HepG2 (cell line): ENCODE data around the gene ATF6. TPM values are rescaled to one million over a fixed set of nuclear protein-coding genes. Genes with fewer than 3 reads are reported as not detected.

ENCODE experiments used
- ATAC-seq: fragments of 200-7000 bp; cut with Tn5 transposase; 3 replicates; pipeline ENCODE4 v1.9.1; 2020; ENCODE audit warnings: mild to moderate bottlenecking, moderate library complexity
- BruUV-seq: library from RNA; stranded (reverse); fragments of 400-500 nt; replicated peaks from 2 replicates; lab custom pipeline; 2021; lab: Mats Ljungman, UMichigan
- CTCF ChIA-PET: fragments of 300-600 bp; formaldehyde crosslinking; extraction: SDS; loops from one replicate; lab custom pipeline; 2021; ENCODE audit warnings: low total read pairs, inconsistent platforms, low intra/inter-chr PET ratio; lab: Yijun Ruan, JAX
- POLR2A ChIA-PET: fragments of 350-600 bp; sonication (Branson Sonifier 250); formaldehyde crosslinking; loops from one replicate; lab custom pipeline; 2020; ENCODE audit warnings: antibody characterized with exemption, inconsistent platforms; lab: Yijun Ruan, JAX
- DNase-seq: peaks from one replicate; pipeline ENCODE4 v3.0.0-alpha.2; 2015; ENCODE audit warnings: low spot score
- FAIRE-seq: peaks from 3 replicates; lab custom pipeline; 2011; peaks lifted over from hg19 to GRCh38; lab: Jason Lieb, UNC
- H2AFZ ChIP-seq: one replicate; pipeline ENCODE4 v1.6.1; 2011; ENCODE audit warnings: low read length, inconsistent platforms
- H3K27ac ChIP-seq: fragments of 300-600 bp; 3 replicates; pipeline ENCODE4 v1.8.0; 2011; ENCODE audit warnings: mixed run types, mild to moderate bottlenecking, mixed read lengths, low read length, inconsistent platforms; ENCODE audit not compliant: insufficient read depth; ENCODE audit errors: extremely low read length
- H3K27me3 ChIP-seq, 2 experiments: fragments of 200-600 bp in 1 of 2; 2 replicates in 1 of 2; 3 replicates in 1 of 2; pipeline versions ENCODE4 v1.6.0 to v1.8.0; 2011; ENCODE audit warnings: low read length in 2 of 2, mild to moderate bottlenecking in 2 of 2, moderate library complexity in 2 of 2, inconsistent platforms in 1 of 2; ENCODE audit not compliant: insufficient read depth in 2 of 2, control insufficient read depth in 1 of 2
- H3K36me3 ChIP-seq, 2 experiments: fragments of 200-600 bp in 1 of 2; replicated peaks in 1 of 2; 2 replicates in 1 of 2; 3 replicates in 1 of 2; pipeline versions ENCODE4 v1.5.1 to v1.8.0; 2011; ENCODE audit warnings: low read length in 2 of 2, inconsistent platforms in 1 of 2; ENCODE audit not compliant: insufficient read depth in 2 of 2, control insufficient read depth in 1 of 2
- H3K4me1 ChIP-seq: 2 replicates; pipeline ENCODE4 v1.5.1; 2012; ENCODE audit warnings: low read length, inconsistent platforms; ENCODE audit not compliant: insufficient read depth
- H3K4me2 ChIP-seq: 2 replicates; pipeline ENCODE4 v1.6.0; 2011; ENCODE audit warnings: low read depth, low read length, inconsistent platforms
- H3K4me3 ChIP-seq, 3 experiments: fragments of 200-600 bp in 1 of 3; sonication (generic), shearing (Covaris generic) in 1 of 3; replicated peaks in 1 of 3; 2 replicates each; pipeline ENCODE4 v1.5.1; 2011 to 2016; ENCODE audit warnings: low read length in 3 of 3, inconsistent platforms in 2 of 3, low read depth in 2 of 3, mild to moderate bottlenecking in 2 of 3, control low read depth in 1 of 3, mixed read lengths in 1 of 3; ENCODE audit not compliant: insufficient read depth in 1 of 3
- H3K79me2 ChIP-seq: one replicate; pipeline ENCODE4 v1.6.1; 2011; ENCODE audit warnings: low read length, inconsistent platforms; ENCODE audit not compliant: insufficient read depth
- H3K9ac ChIP-seq: 2 replicates; pipeline ENCODE4 v1.6.0; 2011; ENCODE audit warnings: mild to moderate bottlenecking, low read depth, low read length, inconsistent platforms; ENCODE audit not compliant: insufficient read depth
- H3K9me3 ChIP-seq: 2 replicates; pipeline ENCODE4 v1.5.1; 2012; ENCODE audit warnings: mild to moderate bottlenecking, low read length
- H4K20me1 ChIP-seq: 2 replicates; pipeline ENCODE4 v1.6.0; 2011; ENCODE audit warnings: inconsistent platforms, mild to moderate bottlenecking, low read length, moderate library complexity; ENCODE audit not compliant: insufficient read depth
- ESRRA ChIP-seq: sonication (generic); formaldehyde crosslinking; IDR thresholded peaks from 2 replicates; pipeline ENCODE4 v1.5.1; 2020; ENCODE audit warnings: mild to moderate bottlenecking, low read depth, missing genetic modification reagents
- GABPA ChIP-seq, 2 experiments: IDR thresholded peaks; 2 replicates each; pipeline ENCODE4 v1.6.1; 2011 to 2016; ENCODE audit warnings: low read depth in 2 of 2, low read length in 1 of 2, missing biosample characterization in 1 of 2, missing genetic modification characterization in 1 of 2
- HIC2 ChIP-seq: sonication (generic); formaldehyde crosslinking; IDR thresholded peaks from 2 replicates; pipeline ENCODE4 v1.9.0; 2022; ENCODE audit warnings: low read depth, missing genetic modification reagents
- MIER3 ChIP-seq: IDR thresholded peaks from 2 replicates; pipeline ENCODE4 v1.6.1; 2016; ENCODE audit warnings: missing compliant biosample characterization, borderline replicate concordance
- MXD1 ChIP-seq: sonication (generic); formaldehyde crosslinking; IDR thresholded peaks from 2 replicates; pipeline ENCODE4 v1.4.0; 2020; ENCODE audit warnings: mild to moderate bottlenecking, missing genetic modification reagents
- NCOA2 ChIP-seq: sonication (generic); formaldehyde crosslinking; IDR thresholded peaks from 2 replicates; pipeline ENCODE4 v1.8.0; 2022; ENCODE audit warnings: inconsistent platforms
- NRL ChIP-seq: sonication (generic); formaldehyde crosslinking; IDR thresholded peaks from 2 replicates; pipeline ENCODE4 v1.5.0; 2020; ENCODE audit warnings: missing genetic modification reagents, mild to moderate bottlenecking, moderate library complexity, borderline replicate concordance
- PHF5A ChIP-seq: IDR thresholded peaks from one replicate; pipeline ENCODE4 v1.6.1; 2018; ENCODE audit warnings: low read depth, missing genetic modification reagents; ENCODE audit not compliant: unreplicated experiment
- ZNF18 ChIP-seq: sonication (generic); formaldehyde crosslinking; IDR thresholded peaks from 2 replicates; pipeline ENCODE4 v1.8.0; 2022; ENCODE audit warnings: mild to moderate bottlenecking, missing genetic modification reagents; ENCODE audit not compliant: insufficient replicate concordance
- ZNF329 ChIP-seq: sonication (generic); formaldehyde crosslinking; IDR thresholded peaks from 2 replicates; pipeline ENCODE4 v1.9.0; 2021; ENCODE audit warnings: low read depth, mild to moderate bottlenecking, missing genetic modification reagents
- ZNF432 ChIP-seq: sonication (generic); formaldehyde crosslinking; IDR thresholded peaks from 2 replicates; pipeline ENCODE4 v1.5.0; 2020; ENCODE audit warnings: missing genetic modification reagents, mild to moderate bottlenecking, borderline replicate concordance
- ZNF510 ChIP-seq: sonication (generic); formaldehyde crosslinking; IDR thresholded peaks from 2 replicates; pipeline ENCODE4 v1.4.0; 2020; ENCODE audit warnings: low read depth, mild to moderate bottlenecking, missing genetic modification reagents
- ZNF691 ChIP-seq: sonication (generic); formaldehyde crosslinking; IDR thresholded peaks from 2 replicates; pipeline ENCODE4 v1.4.0; 2020; ENCODE audit warnings: missing genetic modification reagents, low read depth, mild to moderate bottlenecking, borderline replicate concordance
- ZNF724P ChIP-seq: sonication (generic); formaldehyde crosslinking; IDR thresholded peaks from 2 replicates; pipeline ENCODE4 v1.8.0; 2022; ENCODE audit warnings: missing genetic modification reagents, borderline replicate concordance
- ZSCAN31 ChIP-seq: sonication (generic); formaldehyde crosslinking; IDR thresholded peaks from 2 replicates; pipeline ENCODE4 v1.5.0; 2020; ENCODE audit warnings: low read depth, mild to moderate bottlenecking, missing genetic modification reagents
- WGBS: methylation state at CpG from one replicate; pipeline ENCODE4 v1.1.6; 2017; ENCODE audit warnings: low lambda C conversion rate; 5-methylcytosine and 5-hydroxymethylcytosine counted together
- in situ Hi-C: cut with HindIII; loops from 2 replicates; pipeline ENCODE4 v1.10.0; 2017; ENCODE audit warnings: low pct_unique_long_range_greater_than_20kb; ENCODE audit not compliant: extremely low pct_ligation_motif_present
- intact Hi-C: fragments of 100-400 bp; cut with micrococcal nuclease; formaldehyde crosslinking; loops from one replicate; pipeline ENCODE4 v1.10.0; 2022; ENCODE audit not compliant: unreplicated experiment
- polyA plus RNA-seq, 8 experiments: library from polyadenylated mRNA; depleted of rRNA in 3 of 8; stranded (reverse) in 7 of 8; unstranded in 1 of 8; fragments of >200 nt; fragmentation: Illumina TruSeq in 4 of 8; extraction: Trizol in 4 of 8; gene quantifications; 2 replicates each; pipeline versions ENCODE4 v1.2.1 to v1.2.3, GENCODE V29; 2011 to 2016; ENCODE audit warnings: low read depth in 4 of 8, missing spikeins in 1 of 8, mixed read lengths in 1 of 8; ENCODE audit not compliant: insufficient read depth in 1 of 8
- total RNA-seq, 5 experiments: library from RNA; depleted of rRNA; stranded (reverse); fragments of >200 nt; fragmentation: Illumina TruSeq; extraction: Trizol; gene quantifications; 2 replicates each; pipeline ENCODE4 v1.2.3, GENCODE V29; 2016; ENCODE audit warnings: low read depth in 1 of 5
- TF ChIP-seq, protein P1 (sequence below): sonication (generic); formaldehyde crosslinking; IDR thresholded peaks from 2 replicates; pipeline ENCODE4 v1.9.0; 2021; ENCODE audit warnings: missing genetic modification reagents, borderline replicate concordance

The ATF6 gene
- total and polyA plus RNA-seq, 2 of the 13 experiments (the other 11 are each of a cell fraction or from before 2014, with no cell fraction given), result 13.2 to 14.5 TPM

DNA sequence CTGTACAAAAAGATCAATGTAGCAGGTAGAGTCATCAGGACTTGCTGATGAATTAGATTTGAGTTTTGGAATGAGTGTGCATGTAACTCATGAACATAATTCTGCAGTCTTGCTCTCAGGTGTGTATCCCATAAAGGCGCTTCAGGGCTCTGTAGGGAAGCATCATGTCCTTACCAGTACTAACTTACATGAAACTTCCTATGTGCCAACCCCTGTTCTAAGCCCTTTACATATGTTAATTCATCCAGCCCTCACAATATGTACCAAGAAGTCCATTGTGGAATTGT, 46.9 kb upstream of the ATF6 start:
- Histone ChIP-seq H2AFZ (no peak overlapping the region), H3K36me3 (no peaks in the 10 kb centered on the region), H3K27ac (no peak overlapping the region), H3K9ac (no peak overlapping the region), H3K27me3 (peaks cover 3 to 9% of the 10 kb centered on the region in 2 experiments; a peak in 2 of 5 replicates), H3K4me1 (no peaks in the 10 kb centered on the region), H3K9me3 (no peaks in the 10 kb centered on the region), H3K4me3 (no peak overlapping the region), H4K20me1 (no peaks in the 10 kb centered on the region), H3K79me2 (no peaks in the 10 kb centered on the region), H3K4me2 (no peak overlapping the region)
- ATAC-seq, result no peak
- DNase-seq, result no peak
- 0% methylated on average over 1 of the region's 1 CpG for WGBS
- POLR2A ChIA-PET, result no interaction called here
- FAIRE-seq, result no peak
- in situ Hi-C loops (no loop called here), intact Hi-C loops (no loop called here)
- CTCF ChIA-PET, result no interaction called here
- TF ChIP-seq NRL, result no peak
- no peak for TF ChIP-seq ZNF510 (CRISPR knock-in tag)
- TF ChIP-seq ZNF691 (CRISPR knock-in tag), result no peak
- TF ChIP-seq HIC2 (CRISPR knock-in tag), result no peak
- no peak for TF ChIP-seq MIER3
- TF ChIP-seq ESRRA, result no peak
- no peak for TF ChIP-seq ZNF329 (CRISPR knock-in tag)
- no peak for TF ChIP-seq MXD1
- TF ChIP-seq GABPA (IDR thresholded peaks at IDR 0.05; ENCODE audit: low read depth, low read length), result no peak
- TF ChIP-seq GABPA (CRISPR knock-in tag; IDR thresholded peaks at IDR 0.05; ENCODE audit: low read depth), result no peak
- no peak for TF ChIP-seq ZSCAN31 (CRISPR knock-in tag)
- TF ChIP-seq ZNF724P, result no peak
- no peak for TF ChIP-seq ZNF432 (CRISPR knock-in tag)
- TF ChIP-seq, protein P1, sequence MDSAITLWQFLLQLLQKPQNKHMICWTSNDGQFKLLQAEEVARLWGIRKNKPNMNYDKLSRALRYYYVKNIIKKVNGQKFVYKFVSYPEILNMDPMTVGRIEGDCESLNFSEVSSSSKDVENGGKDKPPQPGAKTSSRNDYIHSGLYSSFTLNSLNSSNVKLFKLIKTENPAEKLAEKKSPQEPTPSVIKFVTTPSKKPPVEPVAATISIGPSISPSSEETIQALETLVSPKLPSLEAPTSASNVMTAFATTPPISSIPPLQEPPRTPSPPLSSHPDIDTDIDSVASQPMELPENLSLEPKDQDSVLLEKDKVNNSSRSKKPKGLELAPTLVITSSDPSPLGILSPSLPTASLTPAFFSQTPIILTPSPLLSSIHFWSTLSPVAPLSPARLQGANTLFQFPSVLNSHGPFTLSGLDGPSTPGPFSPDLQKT (CRISPR knock-in tag), result no peak
- no peak for TF ChIP-seq PHF5A (CRISPR knock-in tag)
- TF ChIP-seq ZNF18 (CRISPR knock-in tag), result no peak
- no peak for TF ChIP-seq NCOA2 (CRISPR knock-in tag)
- BruUV-seq, result no TSS peak
